Smooth muscle cell (in vitro differentiated cells): ENCODE results near the gene CDC42EP1. TPM values are rescaled to one million over a fixed set of nuclear protein-coding genes. Genes with fewer than 3 reads are reported as not detected.

Experiments
- DNase-seq: peaks from one replicate; lab custom pipeline; 2025; ENCODE audit not compliant: unreplicated experiment; lab: John Stamatoyannopoulos, UW
- H2AFZ ChIP-seq: fragments of 200-600 bp; sonication (generic); 2 replicates; pipeline ENCODE4 v1.6.0; 2016; ENCODE audit warnings: antibody characterized with exemption, low read depth, mild to moderate bottlenecking
- H3F3A ChIP-seq: fragments of 200-600 bp; sonication (generic); 2 replicates; pipeline ENCODE4 v1.6.0; 2017; ENCODE audit warnings: antibody characterized with exemption, low read depth
- H3K27ac ChIP-seq: fragments of 200-600 bp; sonication (generic); 2 replicates; pipeline ENCODE4 v1.5.1; 2016; ENCODE audit warnings: low read depth, mild to moderate bottlenecking
- H3K27me3 ChIP-seq: fragments of 200-600 bp; sonication (generic); 2 replicates; pipeline ENCODE4 v1.6.1; 2016; ENCODE audit warnings: low read depth, mild to moderate bottlenecking
- H3K36me3 ChIP-seq: fragments of 200-600 bp; sonication (generic); 2 replicates; pipeline ENCODE4 v1.5.1; 2016; ENCODE audit warnings: low read depth
- H3K4me1 ChIP-seq: fragments of 200-600 bp; sonication (generic); 2 replicates; pipeline ENCODE4 v1.5.1; 2016; ENCODE audit warnings: low read depth
- H3K4me2 ChIP-seq: fragments of 200-600 bp; sonication (generic); 2 replicates; pipeline ENCODE4 v1.6.0; 2016; ENCODE audit warnings: mild to moderate bottlenecking
- H3K4me3 ChIP-seq: fragments of 200-600 bp; sonication (generic); 2 replicates; pipeline ENCODE4 v1.5.1; 2016; ENCODE audit warnings: mild to moderate bottlenecking
- H3K79me2 ChIP-seq: fragments of 200-600 bp; sonication (generic); 2 replicates; pipeline ENCODE4 v1.6.0; 2016; ENCODE audit warnings: low read depth, mild to moderate bottlenecking
- H3K9ac ChIP-seq: fragments of 200-600 bp; sonication (generic); 2 replicates; pipeline ENCODE4 v1.6.0; 2016; ENCODE audit warnings: low read depth
- H3K9me3 ChIP-seq: fragments of 200-600 bp; sonication (generic); replicated peaks from 2 replicates; pipeline ENCODE4 v1.5.1; 2016; ENCODE audit warnings: low read depth
- H4K20me1 ChIP-seq: fragments of 200-600 bp; sonication (generic); 2 replicates; pipeline ENCODE4 v1.6.0; 2016; ENCODE audit warnings: low read depth
- WGBS: methylation state at CpG from one replicate; pipeline ENCODE4 v1.1.7; 2016; ENCODE audit warnings: low lambda C conversion rate; 5-methylcytosine and 5-hydroxymethylcytosine counted together
- polyA plus RNA-seq: library from polyadenylated mRNA; unstranded; fragments of >200 nt; fragmentation: Nextera tagmentation; extraction: Ambion mirVana; gene quantifications from 2 replicates; pipeline ENCODE4 v1.2.1, GENCODE V29; 2016
- total RNA-seq: library from RNA; depleted of rRNA; stranded (reverse); fragments of >200 nt; gene quantifications from 2 replicates; pipeline ENCODE4 v1.2.3, GENCODE V29; 2014
- TF ChIP-seq, protein P1 (sequence below): fragments of 200-600 bp; sonication (generic); IDR thresholded peaks from 2 replicates; pipeline ENCODE4 v1.5.1; 2017; ENCODE audit warnings: borderline replicate concordance, mild to moderate bottlenecking, antibody characterized with exemption; ENCODE audit not compliant: insufficient read depth, poor library complexity, severe bottlenecking

Gene CDC42EP1
- total and polyA plus RNA-seq, 2 experiments from 2014 or later, result 14.0 to 89.6 TPM

GRCh38 chr22:37519268-37520195, 40.7 kb upstream of the CDC42EP1 start, which contains the start of gene CARD10:
Gene CARD10, minus strand, starts transcription at chr22:37519415. Its CDS starts 215 bp downstream, at chr22:37519200.
- H2AFZ ChIP-seq, result peak within 1 kb of the TSS; percentile 90
- no peaks in the 10 kb centered on the region for H3K27me3 ChIP-seq
- no peaks in the 10 kb centered on the region for H3K9me3 ChIP-seq
- H3F3A ChIP-seq, result peaks cover 6% of the 10 kb centered on the region
- no peaks in the 10 kb centered on the region for H3K36me3 ChIP-seq
- no peaks in the 10 kb centered on the region for H3K79me2 ChIP-seq
- peak within 1 kb of the TSS; percentile 98 for H3K4me2 ChIP-seq
- 15% methylated on average over 27 of the region's 99 CpGs for whole genome bisulfite sequencing
- peak within 1 kb of the TSS; percentile 57 for H3K9ac ChIP-seq
- peaks cover under 1% of the 10 kb centered on the region for H3K4me1 ChIP-seq
- DNase-seq, result no peak
- no peak within 1 kb of the TSS for H3K27ac ChIP-seq
- TF ChIP-seq, protein P1, sequence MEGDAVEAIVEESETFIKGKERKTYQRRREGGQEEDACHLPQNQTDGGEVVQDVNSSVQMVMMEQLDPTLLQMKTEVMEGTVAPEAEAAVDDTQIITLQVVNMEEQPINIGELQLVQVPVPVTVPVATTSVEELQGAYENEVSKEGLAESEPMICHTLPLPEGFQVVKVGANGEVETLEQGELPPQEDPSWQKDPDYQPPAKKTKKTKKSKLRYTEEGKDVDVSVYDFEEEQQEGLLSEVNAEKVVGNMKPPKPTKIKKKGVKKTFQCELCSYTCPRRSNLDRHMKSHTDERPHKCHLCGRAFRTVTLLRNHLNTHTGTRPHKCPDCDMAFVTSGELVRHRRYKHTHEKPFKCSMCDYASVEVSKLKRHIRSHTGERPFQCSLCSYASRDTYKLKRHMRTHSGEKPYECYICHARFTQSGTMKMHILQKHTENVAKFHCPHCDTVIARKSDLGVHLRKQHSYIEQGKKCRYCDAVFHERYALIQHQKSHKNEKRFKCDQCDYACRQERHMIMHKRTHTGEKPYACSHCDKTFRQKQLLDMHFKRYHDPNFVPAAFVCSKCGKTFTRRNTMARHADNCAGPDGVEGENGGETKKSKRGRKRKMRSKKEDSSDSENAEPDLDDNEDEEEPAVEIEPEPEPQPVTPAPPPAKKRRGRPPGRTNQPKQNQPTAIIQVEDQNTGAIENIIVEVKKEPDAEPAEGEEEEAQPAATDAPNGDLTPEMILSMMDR, result no peak
- peak within 1 kb of the TSS; percentile 65 for H3K4me3 ChIP-seq
- H4K20me1 ChIP-seq, result no peaks in the 10 kb centered on the region

- 66% methylated on average over 10 of the region's 10 CpGs for WGBS
- Histone ChIP-seq H3F3A (peaks cover 6% of the 10 kb centered on the region), H2AFZ (no peak overlapping the region), H3K4me3 (no peak overlapping the region), H3K27me3 (no peaks in the 10 kb centered on the region), H3K4me2 (no peak overlapping the region), H3K79me2 (no peaks in the 10 kb centered on the region), H3K36me3 (no peaks in the 10 kb centered on the region), H4K20me1 (no peaks in the 10 kb centered on the region), H3K9me3 (no peaks in the 10 kb centered on the region), H3K9ac (no peak overlapping the region), H3K4me1 (peaks cover 7% of the 10 kb centered on the region), H3K27ac (no peak overlapping the region)
- TF ChIP-seq, protein P1, result no peak
- DNase-seq, result no peak
Observed at GRCh38 chr22:37520776-37521191, 39.5 kb upstream of the CDC42EP1 start.

GRCh38 chr22:37521236-37521739, 39.0 kb upstream of the CDC42EP1 start:
- H3F3A ChIP-seq, result peaks cover 6% of the 10 kb centered on the region
- peaks cover 7% of the 10 kb centered on the region for H3K4me1 ChIP-seq
- H4K20me1 ChIP-seq, result no peaks in the 10 kb centered on the region
- H3K36me3 ChIP-seq, result no peaks in the 10 kb centered on the region
- H3K4me2 ChIP-seq, result no peak overlapping the region
- 96% methylated on average over 14 of the region's 14 CpGs for WGBS
- TF ChIP-seq, protein P1, result no peak
- DNase-seq, result no peak
- H2AFZ ChIP-seq, result no peak overlapping the region
- no peak overlapping the region for H3K4me3 ChIP-seq
- H3K79me2 ChIP-seq, result no peaks in the 10 kb centered on the region
- H3K27ac ChIP-seq, result no peak overlapping the region
- no peak overlapping the region for H3K9ac ChIP-seq
- no peaks in the 10 kb centered on the region for H3K9me3 ChIP-seq
- no peaks in the 10 kb centered on the region for H3K27me3 ChIP-seq
